NCI-H1092 treated with DMSO at 0.1 percent for 48 hours (cell line): Measurements from ENCODE around the gene BET1L.
"Not testable (repeated sequence)": the region's sequence is repeated elsewhere in the genome, so short reads cannot be mapped to it uniquely, and the experiment has no call there.

Source experiments
- DNase-seq: peaks from one replicate; lab custom pipeline; 2025; lab: John Stamatoyannopoulos, UW

Gene BET1L

DNA sequence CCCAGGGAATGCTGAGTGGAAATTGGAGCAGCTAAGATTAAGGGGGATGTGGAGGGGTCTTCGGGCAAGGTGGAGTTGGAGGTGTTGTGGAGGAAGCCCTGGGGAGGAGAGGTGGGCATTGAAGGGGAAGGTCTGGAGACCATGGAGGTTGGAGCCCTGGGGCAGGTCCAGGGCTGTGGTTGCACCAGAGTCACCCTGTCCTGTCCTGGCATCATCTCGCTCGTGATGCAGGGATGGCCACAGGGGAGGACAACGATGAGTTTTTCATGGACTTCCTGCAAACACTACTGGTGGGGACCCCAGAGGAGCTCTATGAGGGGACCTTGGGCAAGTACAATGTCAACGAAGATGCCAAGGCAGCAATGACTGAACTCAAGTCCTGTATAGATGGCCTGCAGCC is 13.7 kb downstream of the BET1L start:
- DNase-seq, result not testable (repeated sequence)

DNA sequence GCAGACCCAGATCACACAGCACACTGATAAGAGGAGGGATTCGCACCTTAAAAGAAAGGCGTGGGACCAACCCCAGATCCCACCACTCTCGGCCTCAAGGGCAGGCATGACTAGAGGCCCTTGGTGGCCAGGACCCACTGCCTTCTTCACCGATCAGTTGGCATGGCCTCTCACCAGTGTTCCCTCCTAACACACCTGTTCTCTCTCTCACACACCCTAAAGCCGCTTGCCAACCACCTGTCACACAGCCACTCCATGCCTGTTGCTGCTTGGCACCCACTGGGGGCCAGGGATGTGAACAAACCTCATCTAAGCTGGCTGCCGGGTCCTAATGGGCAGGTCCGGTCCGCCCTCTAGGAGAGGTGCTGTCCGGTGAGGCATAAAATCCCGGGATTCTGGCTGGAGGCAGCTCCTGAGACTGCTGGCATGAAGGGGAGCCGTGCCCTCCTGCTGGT is 14.5 kb downstream of the BET1L start, which contains the start of gene SCGB1C1:
SCGB1C1 (plus strand) TSS at position 405 of the 455 bp plus-strand sequence; CDS start at position 427, 22 bp downstream.
- DNase-seq, result not testable (repeated sequence)

DNA sequence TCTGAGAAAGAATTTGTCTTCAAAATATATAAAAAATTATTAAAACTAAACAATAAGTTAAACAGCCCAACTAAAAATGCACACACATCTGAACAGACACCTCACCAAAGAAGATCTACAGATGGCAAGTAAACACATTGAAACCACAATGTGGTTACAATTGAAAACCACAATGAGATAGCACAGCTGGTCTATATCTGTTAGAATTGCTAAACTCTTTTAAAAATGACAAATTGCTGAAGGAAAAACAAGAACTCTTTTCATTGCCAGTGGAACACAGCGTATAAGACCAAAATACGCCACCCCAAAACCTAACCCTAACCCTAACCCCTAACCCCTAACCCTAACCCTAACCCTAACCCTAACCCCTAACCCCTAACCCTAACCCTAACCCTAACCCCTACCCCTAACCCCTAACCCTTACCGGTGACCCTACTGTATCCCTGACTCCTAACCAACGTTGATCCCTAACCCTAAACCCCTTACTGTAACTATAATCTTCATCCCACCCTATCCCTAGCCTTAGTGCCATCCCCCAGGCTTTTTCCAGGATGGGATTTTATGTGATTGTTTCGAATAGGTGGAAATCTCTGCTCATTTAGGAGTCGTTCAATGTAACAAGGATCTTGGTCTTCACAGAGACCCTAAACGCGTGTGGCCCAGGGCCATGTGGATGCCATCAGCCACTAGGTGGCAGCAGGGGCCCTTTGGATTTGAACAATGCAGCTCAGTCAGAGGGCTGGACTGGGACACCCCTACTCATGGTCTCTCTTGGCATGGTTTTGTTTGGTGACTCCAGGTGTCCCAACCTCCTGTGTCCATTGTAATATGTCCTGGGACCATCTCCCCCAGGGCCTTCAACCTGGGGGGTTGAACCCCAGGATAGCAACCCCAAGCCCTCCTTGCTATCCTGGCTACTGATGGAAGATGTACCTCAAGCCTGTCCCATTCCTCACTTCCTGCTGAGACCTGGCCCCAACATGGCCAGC is 15.4 kb downstream of the BET1L start:
- not testable (repeated sequence) for DNase-seq

DNA sequence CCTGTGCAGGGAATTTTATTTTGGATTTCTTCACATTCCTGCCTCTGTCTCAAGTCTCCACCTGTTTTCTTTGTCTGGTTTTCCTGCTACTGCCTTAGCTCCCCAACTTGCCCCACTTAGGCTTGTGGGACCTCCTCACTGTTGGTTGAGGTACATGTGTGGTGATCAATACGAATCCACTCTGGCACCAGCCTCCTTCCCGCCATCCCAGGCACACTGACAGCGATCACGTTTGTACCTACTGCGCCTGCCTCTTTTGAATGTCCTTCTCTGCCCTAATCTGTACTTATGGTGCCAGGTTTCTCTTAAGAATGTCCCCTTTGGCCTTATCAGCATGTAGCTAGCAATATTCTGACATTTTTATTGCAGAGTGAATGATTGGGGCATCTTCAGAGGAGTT is 16.7 kb downstream of the BET1L start:
- DNase-seq, result not testable (repeated sequence)

DNA sequence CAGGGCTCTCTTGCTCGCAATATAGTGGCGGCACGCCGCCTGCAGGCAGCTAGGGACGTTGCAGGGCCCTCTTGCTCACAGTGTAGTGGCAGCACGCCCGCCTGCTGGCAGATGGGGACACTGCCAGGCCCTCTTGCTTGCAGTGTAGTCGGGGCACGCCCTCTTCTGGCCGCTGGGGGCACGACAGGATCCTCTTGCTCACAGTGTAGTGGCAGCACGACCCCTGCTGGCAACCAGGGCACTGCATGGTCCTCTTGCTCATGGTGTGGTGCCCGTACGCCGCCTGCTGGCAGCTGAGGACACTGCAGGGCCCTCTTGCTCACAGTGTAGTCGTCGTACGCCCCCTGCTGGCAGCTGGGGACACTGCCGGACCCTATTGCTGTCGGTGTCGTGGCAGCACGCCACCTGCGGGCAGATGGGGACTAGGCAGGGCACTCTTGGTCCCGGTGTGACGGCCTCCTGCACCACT is 17.3 kb downstream of the BET1L start:
- not testable (repeated sequence) for DNase-seq

DNA sequence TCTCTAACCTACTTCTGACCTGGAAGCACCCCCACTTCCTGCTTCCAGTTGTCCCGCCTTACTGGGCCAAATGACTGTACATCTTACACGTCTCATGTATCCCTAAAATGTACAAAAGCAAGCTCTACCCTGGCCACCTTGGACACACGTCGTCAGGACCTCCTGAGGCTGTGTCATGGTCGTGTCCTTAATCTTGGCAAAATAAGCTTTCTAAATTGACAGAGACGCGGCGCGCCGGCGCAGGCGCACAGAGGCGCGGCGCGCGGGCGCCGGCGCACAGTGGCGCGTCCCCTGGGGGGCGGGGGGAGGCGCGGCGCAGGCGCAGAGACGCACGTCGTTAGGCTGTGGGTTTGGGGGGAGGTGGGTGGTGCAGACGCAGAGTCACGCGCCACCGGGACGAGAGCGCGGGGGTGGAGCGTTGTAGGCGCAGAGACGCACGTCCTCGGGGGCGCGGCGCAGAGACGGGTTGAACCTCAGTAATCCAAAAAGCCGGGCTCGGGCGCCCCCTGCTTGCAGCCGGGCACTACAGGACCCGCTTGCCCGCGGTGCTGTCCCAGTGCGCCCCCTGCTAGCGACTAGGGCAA is 17.9 kb downstream of the BET1L start:
- not testable (repeated sequence) for DNase-seq

DNA sequence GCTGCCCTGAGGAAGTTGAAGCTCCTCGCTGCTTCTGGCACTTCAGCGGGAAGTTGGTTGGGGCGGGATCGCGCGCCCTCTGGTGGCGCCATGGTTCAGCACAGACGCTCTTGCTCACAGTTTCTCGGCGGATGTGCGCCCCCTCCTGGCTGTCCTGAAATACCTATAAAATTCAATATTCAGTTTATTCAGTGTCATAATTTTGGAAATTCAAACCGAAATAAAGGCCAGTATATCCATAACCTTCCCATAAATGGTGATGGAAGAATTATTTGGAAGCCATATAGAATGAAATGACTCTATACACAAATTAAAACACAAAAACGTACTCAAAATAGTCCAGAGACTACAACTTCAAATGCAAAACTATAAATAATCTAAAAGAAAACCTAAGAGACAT is 27.0 kb downstream of the BET1L start:
- not testable (repeated sequence) for DNase-seq
